Ammon's horn (tissue), 1 donor: ENCODE data around the gene CCNY.

Source experiments
- DNase-seq: peaks from one replicate; pipeline ENCODE4 v3.0.0-alpha.2; 2016; ENCODE audit warnings: low spot score

CCNY gene

GRCh38 chr10:35426657-35427056 lies 90.3 kb downstream of the CCNY start:
- peak; percentile 69 for DNase-seq

- no peak for DNase-seq
Observed at GRCh38 chr10:35427543-35427942, 91.2 kb downstream of the CCNY start.

- no peak for DNase-seq
Observed at GRCh38 chr10:35428521-35428920, 92.2 kb downstream of the CCNY start.

- no peak for DNase-seq
Observed at GRCh38 chr10:35432781-35433338, 96.6 kb downstream of the CCNY start.

- DNase-seq, result no peak
Observed at GRCh38 chr10:35433851-35434426, 97.6 kb downstream of the CCNY start.

GRCh38 chr10:35434533-35434932 lies 98.2 kb downstream of the CCNY start:
- no peak for DNase-seq

GRCh38 chr10:35435824-35436223 lies 99.5 kb downstream of the CCNY start:
- DNase-seq, result no peak

GRCh38 chr10:35437829-35438228 lies 101.5 kb downstream of the CCNY start:
- no peak for DNase-seq

GRCh38 chr10:35438718-35439571 lies 102.6 kb downstream of the CCNY start:
- DNase-seq, result no peak

- no peak for DNase-seq
Observed at GRCh38 chr10:35440016-35440415, 103.7 kb downstream of the CCNY start.

GRCh38 chr10:35442028-35442427 lies 105.7 kb downstream of the CCNY start:
- no peak for DNase-seq

- no peak for DNase-seq
Observed at GRCh38 chr10:35442592-35442991, 106.3 kb downstream of the CCNY start.

GRCh38 chr10:35443858-35444257 lies 107.5 kb downstream of the CCNY start:
- DNase-seq, result no peak

- no peak for DNase-seq
Observed at GRCh38 chr10:35445150-35445884, 109.0 kb downstream of the CCNY start.

GRCh38 chr10:35446439-35446838 lies 110.1 kb downstream of the CCNY start:
- no peak for DNase-seq

GRCh38 chr10:35447693-35448407 lies 111.5 kb downstream of the CCNY start:
- no peak for DNase-seq

- peak; percentile 78 for DNase-seq
Observed at GRCh38 chr10:35448687-35449662, 112.7 kb downstream of the CCNY start.

GRCh38 chr10:35449944-35450343 lies 113.6 kb downstream of the CCNY start:
- no peak for DNase-seq

GRCh38 chr10:35451151-35452016 lies 115.1 kb downstream of the CCNY start:
- DNase-seq, result peak; percentile 70

GRCh38 chr10:35452171-35452570 lies 115.9 kb downstream of the CCNY start:
- no peak for DNase-seq
